ENCODE data around the gene PRR15.
A peak's percentile ranks its signal among the peaks of the same experiment; 100 is the strongest.
"Not testable (repeated sequence)": the region's sequence is repeated elsewhere in the genome, so short reads cannot be mapped to it uniquely, and the experiment has no call there.

The PRR15 gene

GRCh38 chr7:29563590-29564495 lies at the start of gene PRR15:
Gene PRR15 (plus strand): TSS chr7:29563835. CDS start chr7:29566330, 2,495 bp downstream.
- peak in 4 of 14 donors; percentile 13 to 29 (median 20) for DNase-seq

GRCh38 chr7:29516491-29516890 lies 47.1 kb upstream of the PRR15 start:
- no peak for DNase-seq

GRCh38 chr7:29518616-29519015 lies 45.0 kb upstream of the PRR15 start:
- DNase-seq: no peak

GRCh38 chr7:29523728-29524127 lies 39.9 kb upstream of the PRR15 start:
- DNase-seq: no peak

GRCh38 chr7:29527505-29528108 lies 36.0 kb upstream of the PRR15 start:
- no peak for DNase-seq

- DNase-seq: not testable (repeated sequence)
These were observed 35.1 kb upstream of the PRR15 start for GRCh38 chr7:29528526-29528925.

- DNase-seq: no peak
These were observed 25.2 kb upstream of the PRR15 start for GRCh38 chr7:29538389-29538788.

GRCh38 chr7:29539471-29539870 lies 24.2 kb upstream of the PRR15 start:
- DNase-seq: no peak

GRCh38 chr7:29547421-29547820 lies 16.2 kb upstream of the PRR15 start:
- DNase-seq: no peak

GRCh38 chr7:29548823-29549222 lies 14.8 kb upstream of the PRR15 start:
- DNase-seq: no peak

GRCh38 chr7:29552392-29552791 lies 11.2 kb upstream of the PRR15 start:
- DNase-seq: no peak

- no peak for DNase-seq
These were observed 8.6 kb upstream of the PRR15 start for GRCh38 chr7:29555061-29555460.

- DNase-seq: no peak
These were observed 7.0 kb upstream of the PRR15 start for GRCh38 chr7:29556405-29557195.

- peak in 7 of 14 donors; percentile 5 to 38 (median 15) for DNase-seq
These were observed 5.7 kb upstream of the PRR15 start for GRCh38 chr7:29557954-29558353.

- DNase-seq: no peak
These were observed 2.4 kb upstream of the PRR15 start for GRCh38 chr7:29561271-29561670.

- DNase-seq: no peak
These were observed 1.3 kb upstream of the PRR15 start for GRCh38 chr7:29562307-29562706.

- DNase-seq: peak in 5 of 14 donors; percentile 12 to 52 (median 25)
These were observed 1.0 kb downstream of the PRR15 start for GRCh38 chr7:29564496-29565223.

GRCh38 chr7:29565224-29565630 lies 1.6 kb downstream of the PRR15 start:
- no peak for DNase-seq

- no peak for DNase-seq
These were observed 2.0 kb downstream of the PRR15 start for GRCh38 chr7:29565634-29565981.

GRCh38 chr7:29565982-29566746 lies 2.5 kb downstream of the PRR15 start:
- DNase-seq: peak in 7 of 14 donors; percentile 7 to 50 (median 26)

- no peak for DNase-seq
These were observed 3.5 kb downstream of the PRR15 start for GRCh38 chr7:29567174-29567573.

GRCh38 chr7:29569648-29570047 lies 6.0 kb downstream of the PRR15 start:
- no peak for DNase-seq
